ENCODE results near the gene PCDHGB3. TPM values are rescaled to one million over a fixed set of nuclear protein-coding genes. Genes with fewer than 3 reads are reported as not detected.
"Not testable (repeated sequence)": the region's sequence is repeated elsewhere in the genome, so short reads cannot be mapped to it uniquely, and the experiment has no call there.

PCDHGB3 gene
- polyA plus RNA-seq, 3 donors from 2014 or later, result 0.06 to 0.15 TPM; not detected in 1

- Mint-ChIP-seq H3K27ac (no peak overlapping the region), H3K36me3 (peaks cover 0 to 8% (median 8%) of the 10 kb centered on the region in 3 donors), H3K27me3 (ENCODE audit: low read depth in 3 of 3) (peaks cover 35 to 74% (median 70%) of the 10 kb centered on the region in 3 donors), H3K4me1 (peaks cover 6 to 10% of the 10 kb centered on the region in 2 donors), H3K4me3 (no peak overlapping the region), H3K9me3 (peaks cover 15 to 58% (median 38%) of the 10 kb centered on the region in 6 donors)
- DNase-seq, result no peak
Observed at GRCh38 chr5:141366016-141366896, 3.8 kb upstream of the PCDHGB3 start.

GRCh38 chr5:141371572-141372475, 1.8 kb downstream of the PCDHGB3 start:
- Mint-ChIP-seq H3K36me3 (peaks cover 0 to 7% (median 3%) of the 10 kb centered on the region in 3 donors), H3K27me3 (ENCODE audit: low read depth in 3 of 3) (peaks cover 33 to 48% (median 46%) of the 10 kb centered on the region in 3 donors), H3K27ac (no peak overlapping the region), H3K4me1 (peaks cover 8 to 16% of the 10 kb centered on the region in 2 donors), H3K4me3 (no peak overlapping the region), H3K9me3 (peaks cover 8 to 39% (median 23%) of the 10 kb centered on the region in 6 donors)
- DNase-seq, result no peak

GRCh38 chr5:141373673-141374317, 3.8 kb downstream of the PCDHGB3 start, which contains the start of gene PCDHGA6:
Gene PCDHGA6 (plus strand): TSS chr5:141373891. CDS start chr5:141374084, 193 bp downstream.
- DNase-seq, result peak in 1 of 3 donors; percentile 11
- Mint-ChIP-seq H3K9me3 (peaks cover 8 to 37% (median 28%) of the 10 kb centered on the region in 6 donors), H3K27ac (no peak within 1 kb of the TSS), H3K27me3 (ENCODE audit: low read depth in 3 of 3) (peaks cover 32 to 45% (median 44%) of the 10 kb centered on the region in 3 donors), H3K36me3 (peaks cover 0 to 7% (median 3%) of the 10 kb centered on the region in 3 donors), H3K4me1 (peaks cover 8 to 16% of the 10 kb centered on the region in 2 donors), H3K4me3 (peak within 1 kb of the TSS in 3 of 5 donors; percentile 16 to 71 (median 41))

- peaks cover 8 to 41% (median 27%) of the 10 kb centered on the region in 6 donors for H3K9me3 Mint-ChIP-seq
Observed at GRCh38 chr5:141374627-141375026, 4.6 kb downstream of the PCDHGB3 start.

GRCh38 chr5:141375444-141376155, 5.6 kb downstream of the PCDHGB3 start:
- not testable (repeated sequence) for H3K36me3 Mint-ChIP-seq, H3K4me3 Mint-ChIP-seq, H3K4me1 Mint-ChIP-seq, DNase-seq, H3K27ac Mint-ChIP-seq
- H3K9me3 Mint-ChIP-seq, result peaks cover 8 to 38% (median 26%) of the 10 kb centered on the region in 6 donors
- H3K27me3 Mint-ChIP-seq (ENCODE audit: low read depth in 3 of 3), result peaks cover 27 to 35% (median 33%) of the 10 kb centered on the region in 3 donors

More at GRCh38 chr5:141374627-141375026, 4.6 kb downstream of the PCDHGB3 start:
- Mint-ChIP-seq H3K27ac (no peak overlapping the region), H3K27me3 (ENCODE audit: low read depth in 3 of 3) (peaks cover 28 to 42% (median 39%) of the 10 kb centered on the region in 3 donors), H3K4me3 (no peak overlapping the region), H3K4me1 (peaks cover 8 to 16% of the 10 kb centered on the region in 2 donors), H3K36me3 (peaks cover 0 to 7% (median 3%) of the 10 kb centered on the region in 3 donors)
- no peak for DNase-seq

GRCh38 chr5:141382469-141383294, 12.6 kb downstream of the PCDHGB3 start, which contains the start of gene PCDHGA7:
Gene PCDHGA7 (plus strand): TSS chr5:141382742. CDS start chr5:141382900, 158 bp downstream.
- peaks cover 6 to 54% (median 19%) of the 10 kb centered on the region in 6 donors for H3K9me3 Mint-ChIP-seq
- H3K4me1 Mint-ChIP-seq, result peaks cover 0 to 5% of the 10 kb centered on the region in 2 donors
- H3K36me3 Mint-ChIP-seq, result peaks cover 0 to 5% (median 0%) of the 10 kb centered on the region in 3 donors
- peaks cover 20 to 34% (median 30%) of the 10 kb centered on the region in 3 donors for H3K27me3 Mint-ChIP-seq (ENCODE audit: low read depth in 3 of 3)
- H3K4me3 Mint-ChIP-seq, result peak within 1 kb of the TSS; percentile 65 to 88 (median 77)
- H3K27ac Mint-ChIP-seq, result no peak within 1 kb of the TSS
- peak in 1 of 3 donors; percentile 32 for DNase-seq

GRCh38 chr5:141383345-141383744, 13.3 kb downstream of the PCDHGB3 start:
- Mint-ChIP-seq H3K27ac (no peak overlapping the region), H3K36me3 (peaks cover 0 to 6% (median 2%) of the 10 kb centered on the region in 3 donors), H3K4me1 (peaks cover 2 to 5% of the 10 kb centered on the region in 2 donors), H3K27me3 (ENCODE audit: low read depth in 3 of 3) (peaks cover 20 to 34% (median 28%) of the 10 kb centered on the region in 3 donors), H3K9me3 (peaks cover 6 to 56% (median 21%) of the 10 kb centered on the region in 6 donors), H3K4me3 (peak overlapping the region in 3 of 5 donors; percentile 56 to 88 (median 77))
- DNase-seq, result no peak

- H3K9me3 Mint-ChIP-seq, result peaks cover 7 to 59% (median 26%) of the 10 kb centered on the region in 6 donors
- H3K36me3 Mint-ChIP-seq, result peaks cover 0 to 9% (median 4%) of the 10 kb centered on the region in 3 donors
- H3K4me3 Mint-ChIP-seq, result no peak overlapping the region
- H3K27me3 Mint-ChIP-seq (ENCODE audit: low read depth in 3 of 3), result peaks cover 24 to 38% (median 30%) of the 10 kb centered on the region in 3 donors
- no peak overlapping the region for H3K27ac Mint-ChIP-seq
- no peak for DNase-seq
- H3K4me1 Mint-ChIP-seq, result peaks cover 5 to 7% of the 10 kb centered on the region in 2 donors
Observed at GRCh38 chr5:141384471-141385267, 14.6 kb downstream of the PCDHGB3 start.

- Mint-ChIP-seq H3K9me3 (peaks cover 15 to 61% (median 28%) of the 10 kb centered on the region in 6 donors), H3K36me3 (peaks cover 8 to 12% (median 8%) of the 10 kb centered on the region in 3 donors), H3K4me3 (peak within 1 kb of the TSS; percentile 9 to 61 (median 49)), H3K27me3 (ENCODE audit: low read depth in 3 of 3) (peaks cover 19 to 45% (median 42%) of the 10 kb centered on the region in 3 donors)
- H3K27ac Mint-ChIP-seq, H3K4me1 Mint-ChIP-seq: not testable (repeated sequence)
- peak in 1 of 3 donors; percentile 25 for DNase-seq
Observed at GRCh38 chr5:141387557-141388311, 17.7 kb downstream of the PCDHGB3 start, which contains the start of gene PCDHGB4. Gene PCDHGB4 (plus strand): TSS chr5:141387698. CDS start chr5:141387885, 187 bp downstream.

GRCh38 chr5:141388661-141389060, 18.6 kb downstream of the PCDHGB3 start:
- H3K4me3 Mint-ChIP-seq, result peak overlapping the region in 2 of 5 donors; percentile 6 to 17
- H3K27ac Mint-ChIP-seq, result no peak overlapping the region
- H3K36me3 Mint-ChIP-seq, result peaks cover 8 to 12% (median 8%) of the 10 kb centered on the region in 3 donors
- H3K27me3 Mint-ChIP-seq (ENCODE audit: low read depth in 3 of 3), result peaks cover 20 to 45% (median 32%) of the 10 kb centered on the region in 3 donors
- peaks cover 5% of the 10 kb centered on the region in 2 donors for H3K4me1 Mint-ChIP-seq
- H3K9me3 Mint-ChIP-seq, result peaks cover 20 to 61% (median 27%) of the 10 kb centered on the region in 6 donors
- DNase-seq, result no peak

Measured in immature natural killer cell (primary cell).